Testis (tissue), 2 donors: ENCODE results near the gene ATF5.

Experiments used
- POLR2A ChIP-seq: fragments of 450-650 bp; IDR thresholded peaks from one replicate; pipeline ENCODE4 v1.6.1; 2017; ENCODE audit warnings: antibody characterized with exemption, mild to moderate bottlenecking, moderate library complexity
- TF ChIP-seq, protein P1 (sequence below), 3 experiments: fragments of 450-650 bp in 2 of 3; fragments of 200-600 bp in 1 of 3; sonication (generic) in 1 of 3; IDR thresholded peaks; one replicate each; pipeline ENCODE4 v1.5.1; 2016 to 2019; ENCODE audit warnings: antibody characterized with exemption in 3 of 3, mild to moderate bottlenecking in 2 of 3, moderate library complexity in 1 of 3

DNA sequence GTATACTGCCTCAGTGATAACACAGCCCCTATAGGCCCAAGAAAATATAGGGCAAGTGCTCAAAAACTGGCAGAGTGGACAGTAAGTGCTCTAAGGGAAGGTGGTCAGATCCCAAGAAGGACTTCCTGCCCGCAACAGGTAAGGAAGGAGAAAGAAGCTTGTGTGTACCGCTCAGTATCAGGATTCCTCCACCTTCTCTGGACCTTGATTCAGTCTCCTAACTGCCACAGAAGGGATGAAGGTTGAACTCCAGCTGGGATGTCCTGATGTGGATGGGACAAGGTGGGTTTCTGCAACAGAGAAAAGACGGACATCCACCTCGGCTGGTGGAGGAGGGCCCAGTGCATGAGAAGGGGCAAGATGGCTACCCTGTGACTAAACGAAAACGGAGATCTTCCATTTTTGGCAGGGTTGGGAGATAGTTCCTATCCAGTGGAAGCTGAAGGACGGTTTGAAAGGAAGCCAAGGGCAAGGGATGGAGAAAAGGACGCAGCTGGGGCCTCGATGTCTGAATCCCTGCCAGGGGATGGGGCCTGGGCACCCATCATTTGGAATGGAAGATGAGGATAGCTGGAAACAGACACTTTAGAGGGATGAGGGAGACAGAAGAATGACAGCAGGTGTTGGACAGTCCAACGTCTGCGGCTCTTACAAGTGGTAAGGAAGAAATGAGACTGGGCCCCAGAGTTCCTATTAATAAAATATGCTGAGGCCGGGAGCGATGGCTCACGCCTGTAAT lies 1.3 kb upstream of the ATF5 start:
- TF ChIP-seq POLR2A: no peak
- TF ChIP-seq, protein P1, sequence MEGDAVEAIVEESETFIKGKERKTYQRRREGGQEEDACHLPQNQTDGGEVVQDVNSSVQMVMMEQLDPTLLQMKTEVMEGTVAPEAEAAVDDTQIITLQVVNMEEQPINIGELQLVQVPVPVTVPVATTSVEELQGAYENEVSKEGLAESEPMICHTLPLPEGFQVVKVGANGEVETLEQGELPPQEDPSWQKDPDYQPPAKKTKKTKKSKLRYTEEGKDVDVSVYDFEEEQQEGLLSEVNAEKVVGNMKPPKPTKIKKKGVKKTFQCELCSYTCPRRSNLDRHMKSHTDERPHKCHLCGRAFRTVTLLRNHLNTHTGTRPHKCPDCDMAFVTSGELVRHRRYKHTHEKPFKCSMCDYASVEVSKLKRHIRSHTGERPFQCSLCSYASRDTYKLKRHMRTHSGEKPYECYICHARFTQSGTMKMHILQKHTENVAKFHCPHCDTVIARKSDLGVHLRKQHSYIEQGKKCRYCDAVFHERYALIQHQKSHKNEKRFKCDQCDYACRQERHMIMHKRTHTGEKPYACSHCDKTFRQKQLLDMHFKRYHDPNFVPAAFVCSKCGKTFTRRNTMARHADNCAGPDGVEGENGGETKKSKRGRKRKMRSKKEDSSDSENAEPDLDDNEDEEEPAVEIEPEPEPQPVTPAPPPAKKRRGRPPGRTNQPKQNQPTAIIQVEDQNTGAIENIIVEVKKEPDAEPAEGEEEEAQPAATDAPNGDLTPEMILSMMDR (IDR thresholded peaks at IDR 0.05): no peak
